ENCODE measurements around the gene EYA2. TPM values are rescaled to one million over a fixed set of nuclear protein-coding genes. Genes with fewer than 3 reads are reported as not detected.

EYA2 gene
- total RNA-seq, 1 experiment from 2014 or later = not detected

DNA sequence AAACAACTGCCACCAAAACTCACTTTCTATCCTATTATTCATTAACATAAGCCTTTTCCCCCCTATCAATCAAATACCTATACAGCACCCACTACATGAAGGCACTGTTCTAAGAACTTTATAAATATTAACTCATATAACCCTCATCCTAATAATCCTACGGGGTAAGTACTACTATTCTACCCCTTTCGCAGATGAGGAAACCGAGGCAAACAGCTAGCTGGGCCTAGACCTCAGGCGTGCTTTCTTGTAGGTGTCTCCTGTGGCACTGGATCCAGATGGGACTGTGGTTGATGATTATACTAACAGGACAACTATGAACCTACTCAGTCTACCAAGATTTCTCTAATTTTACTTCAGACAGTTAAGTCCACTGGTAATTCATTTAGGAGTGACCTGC is 330.2 kb downstream of the EYA2 start:
- in situ Hi-C loops (cut with HindIII; ENCODE audit: low pct_unique_long_range_greater_than_20kb, low sequenced_read_pairs) = loop anchor here (25.0 kb wide), 1 partner anchor 137 kb away; the partner anchor contains the start of gene ZMYND8
- DNase-seq (ENCODE audit: low read depth) = no peak

DNA sequence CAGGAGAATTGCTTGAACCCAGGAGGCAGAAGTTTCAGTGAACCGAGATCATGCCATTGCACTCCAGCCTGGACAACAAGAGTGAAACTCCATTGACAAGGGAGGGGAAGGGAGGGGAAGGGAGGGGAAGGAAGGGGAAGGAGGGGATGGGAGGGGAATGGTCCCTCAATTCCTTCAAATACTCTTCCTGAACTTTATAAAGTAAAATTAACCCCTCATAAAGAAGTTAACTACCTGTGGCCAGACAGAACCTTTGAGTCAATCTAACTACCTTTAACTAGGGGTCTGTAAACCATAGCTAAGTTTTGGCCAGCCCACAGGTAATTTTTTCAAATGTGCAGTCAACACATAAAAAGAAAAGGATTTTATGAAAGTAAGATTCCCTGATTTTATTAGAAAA is 330.8 kb downstream of the EYA2 start:
- no peak for DNase-seq (ENCODE audit: low read depth)
- in situ Hi-C loops (cut with HindIII; ENCODE audit: low pct_unique_long_range_greater_than_20kb, low sequenced_read_pairs) = no loop called here

- in situ Hi-C loops (cut with HindIII; ENCODE audit: low pct_unique_long_range_greater_than_20kb, low sequenced_read_pairs) = no loop called here
- DNase-seq (ENCODE audit: low read depth) = no peak
Measured at GRCh38 chr20:47227119-47227518, 332.5 kb downstream of the EYA2 start.

- in situ Hi-C loops (cut with HindIII; ENCODE audit: low pct_unique_long_range_greater_than_20kb, low sequenced_read_pairs) = no loop called here
Measured at GRCh38 chr20:47227576-47227975, 332.9 kb downstream of the EYA2 start.

GRCh38 chr20:47228654-47229053 is 334.0 kb downstream of the EYA2 start:
- in situ Hi-C loops (cut with HindIII; ENCODE audit: low pct_unique_long_range_greater_than_20kb, low sequenced_read_pairs) = no loop called here
- DNase-seq (ENCODE audit: low read depth) = no peak

More at GRCh38 chr20:47227576-47227975, 332.9 kb downstream of the EYA2 start:
- DNase-seq (ENCODE audit: low read depth) = no peak

- no peak for DNase-seq (ENCODE audit: low read depth)
- in situ Hi-C loops (cut with HindIII; ENCODE audit: low pct_unique_long_range_greater_than_20kb, low sequenced_read_pairs) = no loop called here
Measured at GRCh38 chr20:47230811-47231256, 336.2 kb downstream of the EYA2 start.

DNA sequence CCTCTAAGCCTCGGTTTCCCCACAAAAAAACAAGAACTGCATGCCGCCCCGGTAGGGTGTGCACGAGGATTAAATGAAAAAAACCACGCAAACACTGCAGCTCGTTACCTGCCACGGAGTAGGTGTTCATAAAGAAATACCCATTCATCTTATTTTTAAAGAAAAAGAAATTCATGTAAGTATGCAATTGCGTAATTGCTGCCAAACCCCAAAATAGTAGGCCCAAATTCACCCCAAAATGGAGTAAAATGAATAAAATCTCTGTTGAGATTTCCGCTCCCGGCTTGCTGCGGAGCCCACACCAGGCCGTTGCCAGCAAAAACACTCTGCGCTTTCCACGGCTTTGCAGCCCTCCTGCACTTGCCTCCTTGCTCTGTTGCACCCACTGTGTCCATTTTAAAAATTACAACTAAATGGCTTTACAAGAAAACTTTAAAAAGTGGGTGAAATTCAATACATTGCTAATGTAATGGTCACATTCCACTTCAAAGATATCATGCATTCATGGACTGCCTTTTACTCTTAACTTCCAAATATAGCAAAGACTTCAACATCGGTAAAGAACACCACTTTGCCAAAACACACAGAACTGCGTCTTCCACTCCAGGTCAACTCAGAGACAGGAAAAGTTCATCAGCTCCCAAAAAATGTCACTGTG is 336.9 kb downstream of the EYA2 start:
- DNase-seq (ENCODE audit: low read depth) = no peak
- in situ Hi-C loops (cut with HindIII; ENCODE audit: low pct_unique_long_range_greater_than_20kb, low sequenced_read_pairs) = no loop called here

GRCh38 chr20:47232518-47232917 is 337.9 kb downstream of the EYA2 start:
- in situ Hi-C loops (cut with HindIII; ENCODE audit: low pct_unique_long_range_greater_than_20kb, low sequenced_read_pairs) = no loop called here
- DNase-seq (ENCODE audit: low read depth) = no peak

DNA sequence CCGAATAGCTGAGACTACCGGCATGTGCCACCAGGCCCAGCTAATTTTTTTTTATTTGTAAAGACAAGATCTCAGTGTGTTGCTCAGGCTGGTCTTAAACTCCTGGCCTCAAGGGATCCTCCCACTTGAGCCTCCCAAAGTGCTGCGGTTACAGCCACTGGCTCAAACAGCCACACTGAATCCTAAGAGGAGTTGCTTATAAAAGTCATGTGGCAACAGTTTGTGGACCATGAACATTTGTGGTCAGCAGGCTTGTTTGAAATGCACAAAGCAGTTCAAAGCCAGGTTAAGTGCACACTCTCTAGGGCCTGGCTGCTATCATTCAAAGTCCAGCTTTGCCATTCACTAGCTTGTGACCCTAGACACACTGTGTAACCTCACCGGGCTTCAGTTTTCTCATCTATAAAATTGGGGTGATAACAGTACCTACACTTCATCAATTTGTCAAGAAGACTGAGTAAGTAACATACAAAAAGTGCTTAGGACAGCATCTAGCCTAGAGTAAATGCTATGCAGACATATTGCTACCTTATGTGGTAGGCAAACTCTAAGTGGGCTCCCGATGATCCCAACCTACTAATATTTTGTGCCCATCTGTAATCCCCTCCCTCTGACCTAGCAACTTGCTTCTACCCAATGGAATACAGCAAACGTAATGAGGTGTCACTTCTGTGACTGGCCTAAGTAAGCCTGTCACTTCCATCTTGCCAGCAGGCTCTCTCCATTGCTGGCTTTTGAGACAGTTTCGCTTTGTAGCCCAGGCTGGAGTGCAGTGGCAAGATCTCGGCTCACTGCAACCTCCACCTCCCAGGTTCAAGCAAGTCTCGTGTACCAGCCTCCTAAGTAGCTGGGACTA is 338.9 kb downstream of the EYA2 start:
- no peak for DNase-seq (ENCODE audit: low read depth)
- in situ Hi-C loops (cut with HindIII; ENCODE audit: low pct_unique_long_range_greater_than_20kb, low sequenced_read_pairs) = no loop called here

GRCh38 chr20:47235111-47235510 is 340.5 kb downstream of the EYA2 start:
- in situ Hi-C loops (cut with HindIII; ENCODE audit: low pct_unique_long_range_greater_than_20kb, low sequenced_read_pairs) = no loop called here
- DNase-seq (ENCODE audit: low read depth) = no peak

DNA sequence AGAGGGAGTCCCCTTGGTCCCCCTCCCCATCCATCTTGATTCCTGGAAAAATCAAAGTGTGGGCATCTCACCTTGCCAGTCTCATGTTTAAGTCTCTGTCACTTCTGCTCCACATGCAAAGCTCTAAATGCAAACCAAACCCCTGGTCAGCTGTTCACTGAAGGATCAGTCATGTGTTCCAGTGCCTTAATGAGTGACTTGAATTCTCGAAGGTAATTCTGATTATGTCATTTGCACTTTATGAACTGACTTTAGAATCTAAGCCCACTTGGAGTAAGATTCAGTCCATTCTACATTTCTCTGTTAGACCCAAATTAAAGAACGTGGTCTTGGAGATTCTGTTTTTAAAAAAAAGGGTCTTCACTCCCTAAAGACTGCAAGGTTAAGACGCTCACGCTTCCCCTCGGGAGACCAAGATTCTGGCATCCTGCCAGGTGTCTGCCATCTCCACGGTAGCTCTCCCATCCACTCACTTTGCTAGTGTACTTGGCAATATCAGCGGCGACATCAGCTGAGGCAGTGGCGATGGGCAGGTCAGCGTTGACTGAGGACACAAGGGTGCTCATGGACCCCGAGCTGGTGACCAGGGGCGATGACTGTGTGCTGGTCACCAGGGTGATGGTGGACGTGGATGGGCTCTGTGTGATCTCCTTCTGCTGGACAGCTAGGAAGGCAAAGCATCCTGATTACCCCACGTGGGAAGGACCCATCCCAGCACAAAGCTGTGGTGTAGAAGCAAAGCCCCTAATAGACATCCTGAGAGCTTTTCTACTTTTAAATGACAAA is 341.4 kb downstream of the EYA2 start:
- in situ Hi-C loops (cut with HindIII; ENCODE audit: low pct_unique_long_range_greater_than_20kb, low sequenced_read_pairs) = no loop called here

GRCh38 chr20:47236639-47236900 is 341.9 kb downstream of the EYA2 start:
- in situ Hi-C loops (cut with HindIII; ENCODE audit: low pct_unique_long_range_greater_than_20kb, low sequenced_read_pairs) = no loop called here
- no peak for DNase-seq (ENCODE audit: low read depth)

More for the DNA sequence above, 341.4 kb downstream of the EYA2 start:
- no peak for DNase-seq (ENCODE audit: low read depth)

DNA sequence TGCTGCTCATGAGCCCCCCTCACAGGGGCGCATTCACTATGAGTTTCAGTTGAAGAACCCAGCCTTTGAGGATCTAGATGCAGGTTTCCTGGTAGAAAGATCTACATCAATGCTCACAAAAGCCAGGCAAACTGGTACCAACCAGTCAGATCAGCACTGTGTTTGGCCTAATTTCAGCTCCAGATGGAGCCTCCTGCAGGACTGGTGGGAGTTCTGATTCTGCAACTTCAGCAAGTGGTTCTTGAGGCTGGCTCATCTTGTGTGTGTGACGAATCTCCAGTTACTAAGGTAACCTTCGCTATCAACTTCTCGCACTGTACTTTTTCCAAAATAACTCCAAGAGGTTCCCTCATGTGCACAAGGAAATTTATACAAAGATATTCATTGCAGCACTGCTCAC is 343.1 kb downstream of the EYA2 start:
- in situ Hi-C loops (cut with HindIII; ENCODE audit: low pct_unique_long_range_greater_than_20kb, low sequenced_read_pairs) = no loop called here
- DNase-seq (ENCODE audit: low read depth) = no peak

Other genes with a start within 250 kb of the EYA2 start
- 0.26 and 0.84 TPM in 2 replicates for gene SLC13A3, start 243.4 kb upstream of the EYA2 start, total RNA-seq (2014; rRNA removed; shearing (Covaris generic); ENCODE audit: low replicate concordance)
- 9.4 and 23.4 TPM in 2 replicates for gene TP53RK, start 205.4 kb upstream of the EYA2 start, total RNA-seq (2014; rRNA removed; shearing (Covaris generic); ENCODE audit: low replicate concordance)
- gene SLC2A10, start 185.2 kb upstream of the EYA2 start, total RNA-seq (2014; rRNA removed; shearing (Covaris generic); ENCODE audit: low replicate concordance) = 7.9 TPM in 2 replicates